ENCODE data around the gene CDK14.
"Not testable (repeated sequence)": the region's sequence is repeated elsewhere in the genome, so short reads cannot be mapped to it uniquely, and the experiment has no call there.

Gene CDK14

DNA sequence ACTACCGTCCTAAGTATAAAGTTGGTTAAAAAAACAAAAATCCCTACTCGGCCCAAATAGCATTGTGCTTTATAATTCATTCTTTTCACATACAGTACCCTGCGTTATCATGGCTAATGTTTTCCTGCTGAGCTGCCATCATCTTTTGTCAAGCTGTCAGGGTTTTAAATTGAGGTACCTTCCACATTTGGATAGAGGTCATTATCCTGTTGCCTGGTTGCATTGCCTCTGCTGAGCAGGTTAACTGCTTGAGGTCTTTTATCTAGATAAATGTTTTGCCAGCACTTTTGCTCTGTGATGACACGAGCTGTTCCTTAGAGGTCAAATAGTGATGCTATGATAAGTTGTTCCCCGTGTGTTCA is 573.7 kb downstream of the CDK14 start:
- Histone ChIP-seq H3K36me3 (replicated peaks; ENCODE audit: insufficient read depth, low read length) (no peaks in the 10 kb centered on the region), H4K20me1 (ENCODE audit: insufficient read depth, low read length) (no peaks in the 10 kb centered on the region), H3K9ac (ENCODE audit: low read length) (no peak overlapping the region), H3K4me3 (ENCODE audit: low read length) (no peak overlapping the region), H3K27ac (ENCODE audit: low read length) (no peak overlapping the region), H3K4me2 (ENCODE audit: low read depth, low read length) (no peak overlapping the region), H3K9me3 (replicated peaks; ENCODE audit: insufficient read depth, low read length) (no peaks in the 10 kb centered on the region), H3F3A (ENCODE audit: insufficient read depth, low read length) (no peaks in the 10 kb centered on the region), H2AFZ (ENCODE audit: low read length) (no peak overlapping the region), H3K79me2 (ENCODE audit: low read length) (no peaks in the 10 kb centered on the region), H3K4me1 (ENCODE audit: low read length) (0 out of 2 replicates have a peak, but pooled peaks cover 4% of the 10 kb centered on the region), H3K27me3 (replicated peaks; ENCODE audit: insufficient read depth, low read length) (no peaks in the 10 kb centered on the region), H3K9me2 (replicated peaks; ENCODE audit: insufficient read depth, low read length) (no peaks in the 10 kb centered on the region)
- TF ChIP-seq CTCF (IDR thresholded peaks at IDR 0.05; ENCODE audit: low read length) (no peak), EZH2phosphoT487 (IDR thresholded peaks at IDR 0.05; ENCODE audit: low read length) (no peak), EZH2 (optimal IDR thresholded peaks at IDR 0.05; ENCODE audit: low read depth, low read length) (no peak)
- DNase-seq, result no peak

GRCh38 chr7:91173265-91173664 is 577.1 kb downstream of the CDK14 start:
- H3K4me1 ChIP-seq (ENCODE audit: low read length); H3K9ac ChIP-seq (ENCODE audit: low read length); H3K9me3 ChIP-seq (replicated peaks; ENCODE audit: insufficient read depth, low read length); H3K4me3 ChIP-seq (ENCODE audit: low read length); H3K9me2 ChIP-seq (replicated peaks; ENCODE audit: insufficient read depth, low read length); H3K79me2 ChIP-seq (ENCODE audit: low read length); DNase-seq; H3K27ac ChIP-seq (ENCODE audit: low read length); H4K20me1 ChIP-seq (ENCODE audit: insufficient read depth, low read length); H3F3A ChIP-seq (ENCODE audit: insufficient read depth, low read length); H3K36me3 ChIP-seq (replicated peaks; ENCODE audit: insufficient read depth, low read length); H3K27me3 ChIP-seq (replicated peaks; ENCODE audit: insufficient read depth, low read length); H3K4me2 ChIP-seq (ENCODE audit: low read depth, low read length); H2AFZ ChIP-seq (ENCODE audit: low read length): not testable (repeated sequence)

GRCh38 chr7:91180746-91181145 is 584.6 kb downstream of the CDK14 start:
- TF ChIP-seq EZH2phosphoT487 (IDR thresholded peaks at IDR 0.05; ENCODE audit: low read length) (no peak), EZH2 (optimal IDR thresholded peaks at IDR 0.05; ENCODE audit: low read depth, low read length) (no peak), CTCF (IDR thresholded peaks at IDR 0.05; ENCODE audit: low read length) (no peak)
- no peaks in the 10 kb centered on the region for H4K20me1 ChIP-seq (ENCODE audit: insufficient read depth, low read length)
- H3K4me3 ChIP-seq (ENCODE audit: low read length), result no peak overlapping the region
- H3F3A ChIP-seq (ENCODE audit: insufficient read depth, low read length), result no peaks in the 10 kb centered on the region
- H3K9me3 ChIP-seq (replicated peaks; ENCODE audit: insufficient read depth, low read length), result no peaks in the 10 kb centered on the region
- no peak overlapping the region for H3K4me2 ChIP-seq (ENCODE audit: low read depth, low read length)
- H3K27me3 ChIP-seq (replicated peaks; ENCODE audit: insufficient read depth, low read length), result no peaks in the 10 kb centered on the region
- no peaks in the 10 kb centered on the region for H3K79me2 ChIP-seq (ENCODE audit: low read length)
- H3K9ac ChIP-seq (ENCODE audit: low read length), result no peak overlapping the region
- H3K27ac ChIP-seq (ENCODE audit: low read length), result no peak overlapping the region
- H3K4me1 ChIP-seq (ENCODE audit: low read length), result no peaks in the 10 kb centered on the region
- no peak for DNase-seq
- no peaks in the 10 kb centered on the region for H3K9me2 ChIP-seq (replicated peaks; ENCODE audit: insufficient read depth, low read length)
- H2AFZ ChIP-seq (ENCODE audit: low read length), result no peak overlapping the region
- no peaks in the 10 kb centered on the region for H3K36me3 ChIP-seq (replicated peaks; ENCODE audit: insufficient read depth, low read length)

DNA sequence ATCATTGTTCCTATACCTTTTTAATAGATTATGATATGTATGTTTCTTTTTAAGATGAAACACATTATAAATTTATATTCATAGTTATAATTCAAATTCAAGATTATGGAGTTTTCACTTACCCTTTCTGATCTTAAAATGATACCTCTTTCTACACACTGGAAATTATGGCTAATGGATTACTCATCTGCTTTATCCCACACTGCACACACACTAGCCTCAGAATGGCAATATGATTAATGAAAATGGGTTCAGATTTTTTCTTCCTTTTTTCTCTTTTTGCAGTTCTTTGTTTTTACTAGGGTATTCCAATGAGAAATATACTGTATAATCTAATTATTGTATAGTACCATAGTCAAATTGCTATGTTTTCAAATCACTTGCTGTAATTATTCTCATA is 585.8 kb downstream of the CDK14 start:
- H4K20me1 ChIP-seq (ENCODE audit: insufficient read depth, low read length), result no peaks in the 10 kb centered on the region
- no peak overlapping the region for H3K9ac ChIP-seq (ENCODE audit: low read length)
- TF ChIP-seq CTCF (IDR thresholded peaks at IDR 0.05; ENCODE audit: low read length) (no peak), EZH2phosphoT487 (IDR thresholded peaks at IDR 0.05; ENCODE audit: low read length) (no peak), EZH2 (optimal IDR thresholded peaks at IDR 0.05; ENCODE audit: low read depth, low read length) (no peak)
- no peaks in the 10 kb centered on the region for H3K4me1 ChIP-seq (ENCODE audit: low read length)
- H3K4me2 ChIP-seq (ENCODE audit: low read depth, low read length), result no peak overlapping the region
- H3K27me3 ChIP-seq (replicated peaks; ENCODE audit: insufficient read depth, low read length), result no peaks in the 10 kb centered on the region
- H3K9me2 ChIP-seq (replicated peaks; ENCODE audit: insufficient read depth, low read length), result no peaks in the 10 kb centered on the region
- H3K27ac ChIP-seq (ENCODE audit: low read length), result no peak overlapping the region
- no peak overlapping the region for H2AFZ ChIP-seq (ENCODE audit: low read length)
- no peaks in the 10 kb centered on the region for H3F3A ChIP-seq (ENCODE audit: insufficient read depth, low read length)
- no peak overlapping the region for H3K4me3 ChIP-seq (ENCODE audit: low read length)
- H3K9me3 ChIP-seq (replicated peaks; ENCODE audit: insufficient read depth, low read length), result no peaks in the 10 kb centered on the region
- no peak for DNase-seq
- H3K36me3 ChIP-seq (replicated peaks; ENCODE audit: insufficient read depth, low read length), result no peaks in the 10 kb centered on the region
- no peaks in the 10 kb centered on the region for H3K79me2 ChIP-seq (ENCODE audit: low read length)
